DMS153 treated with DMSO at 0.1 percent for 48 hours (cell line): ENCODE measurements around the gene TRIM24.
"Not testable (repeated sequence)": the region's sequence is repeated elsewhere in the genome, so short reads cannot be mapped to it uniquely, and the experiment has no call there.

ENCODE experiments used
- DNase-seq: peaks from one replicate; lab custom pipeline; 2025; ENCODE audit not compliant: unreplicated experiment; lab: John Stamatoyannopoulos, UW

Gene TRIM24

GRCh38 chr7:138525757-138526156 lies 65.7 kb downstream of the TRIM24 start:
- no peak for DNase-seq

- no peak for DNase-seq
These were observed 67.7 kb downstream of the TRIM24 start for GRCh38 chr7:138527746-138528223.

DNA sequence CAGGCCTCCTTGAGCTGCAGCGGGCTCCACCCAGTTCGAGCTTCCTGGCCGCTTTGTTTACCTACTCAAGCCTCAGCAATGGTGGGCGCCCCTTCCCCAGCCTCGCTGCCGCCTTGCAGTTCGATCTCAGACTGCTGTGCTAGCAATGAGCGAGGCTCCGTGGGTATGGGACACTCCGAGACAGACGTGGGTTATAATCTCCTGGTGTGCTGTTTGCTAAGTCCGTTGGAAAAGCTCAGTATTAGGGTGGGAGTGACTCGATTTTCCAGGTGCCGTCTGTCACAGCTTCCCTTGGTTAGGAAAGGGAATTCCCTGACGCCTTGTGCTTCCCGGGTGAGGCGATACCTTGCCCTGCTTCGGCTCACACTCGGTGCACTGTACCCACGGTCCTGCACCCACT lies 76.8 kb downstream of the TRIM24 start:
- DNase-seq = not testable (repeated sequence)

- DNase-seq = no peak
These were observed 78.5 kb downstream of the TRIM24 start for GRCh38 chr7:138538518-138538917.

- DNase-seq = no peak
These were observed 79.1 kb downstream of the TRIM24 start for GRCh38 chr7:138538997-138539644.

GRCh38 chr7:138542183-138542582 lies 82.1 kb downstream of the TRIM24 start:
- no peak for DNase-seq

DNA sequence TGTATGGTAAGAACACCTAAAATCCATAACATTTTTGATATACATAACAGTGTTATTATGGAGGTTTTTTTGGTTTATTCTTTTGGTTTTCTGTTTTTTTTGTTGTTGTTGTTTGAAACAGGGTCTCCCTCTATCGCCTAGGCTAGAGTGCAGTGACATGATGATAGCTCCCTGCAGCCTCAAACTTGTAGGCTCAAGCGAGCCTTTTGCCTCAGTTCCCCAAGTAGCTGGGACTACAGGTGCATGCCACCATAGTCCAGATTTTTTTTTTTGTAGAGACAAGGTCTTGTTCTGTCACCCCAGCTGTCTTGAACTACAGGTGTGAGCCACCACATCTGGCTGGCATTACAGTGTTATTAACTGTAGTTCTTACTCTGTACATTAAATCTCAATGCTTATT lies 83.7 kb downstream of the TRIM24 start:
- DNase-seq = no peak

GRCh38 chr7:138545123-138545522 lies 85.1 kb downstream of the TRIM24 start:
- no peak for DNase-seq

GRCh38 chr7:138546064-138546619 lies 86.1 kb downstream of the TRIM24 start:
- no peak for DNase-seq

GRCh38 chr7:138546829-138547228 lies 86.8 kb downstream of the TRIM24 start:
- DNase-seq = no peak

DNA sequence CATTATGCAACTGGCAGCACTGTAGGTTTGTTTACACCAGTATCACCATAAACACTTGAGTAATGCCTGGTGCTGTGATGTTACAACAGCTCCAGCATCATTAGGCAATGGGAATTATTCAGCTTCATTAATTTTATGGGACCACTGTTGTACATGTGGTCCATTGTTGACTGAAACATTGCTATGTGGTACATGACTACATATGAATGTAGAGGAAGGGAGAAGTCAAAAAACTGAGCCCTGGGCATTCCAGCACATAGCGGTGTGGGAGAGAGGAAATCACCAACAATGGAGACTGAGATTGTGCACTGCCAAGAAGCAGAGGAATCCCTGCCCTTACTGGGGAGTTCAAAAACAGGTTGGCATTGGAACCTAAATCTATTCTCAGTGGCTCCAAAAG lies 89.0 kb downstream of the TRIM24 start:
- DNase-seq = no peak

DNA sequence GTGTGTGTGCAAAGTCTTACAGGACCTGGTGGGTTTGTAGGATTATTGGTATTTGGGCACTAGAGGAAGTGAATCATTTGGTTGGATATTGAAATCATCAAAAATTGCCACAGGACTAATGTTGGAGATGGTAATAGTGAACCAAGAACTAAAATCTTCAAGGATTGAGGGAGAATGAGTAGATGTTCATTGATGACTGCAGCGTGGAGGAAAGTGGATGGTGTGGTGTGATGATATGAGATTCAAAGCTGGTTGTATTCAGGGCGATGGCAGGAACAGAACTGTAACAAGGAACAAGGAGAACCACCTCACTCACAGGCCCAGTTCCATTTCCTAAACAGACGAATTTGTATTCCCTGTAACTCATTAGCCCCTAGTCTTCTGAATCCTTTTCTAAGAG lies 90.3 kb downstream of the TRIM24 start:
- no peak for DNase-seq

DNA sequence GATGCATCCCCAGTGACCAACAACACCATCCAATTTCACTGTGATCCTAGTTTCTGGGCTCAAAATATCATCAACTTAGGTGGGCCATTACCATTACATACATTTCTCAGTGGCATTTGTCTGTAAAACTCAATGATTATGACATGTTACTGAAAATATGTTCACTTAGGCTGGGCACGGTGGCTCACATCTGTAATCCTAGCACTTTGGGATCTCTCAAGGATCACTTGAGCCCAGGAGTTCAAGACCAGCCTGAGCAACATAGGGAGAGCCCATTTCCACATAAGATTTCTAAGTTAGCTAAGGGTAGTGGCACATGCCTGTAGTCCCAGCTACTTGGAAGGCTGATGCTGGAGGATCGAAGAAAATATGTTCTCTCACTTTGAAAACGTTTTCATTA lies 91.0 kb downstream of the TRIM24 start:
- no peak for DNase-seq

DNA sequence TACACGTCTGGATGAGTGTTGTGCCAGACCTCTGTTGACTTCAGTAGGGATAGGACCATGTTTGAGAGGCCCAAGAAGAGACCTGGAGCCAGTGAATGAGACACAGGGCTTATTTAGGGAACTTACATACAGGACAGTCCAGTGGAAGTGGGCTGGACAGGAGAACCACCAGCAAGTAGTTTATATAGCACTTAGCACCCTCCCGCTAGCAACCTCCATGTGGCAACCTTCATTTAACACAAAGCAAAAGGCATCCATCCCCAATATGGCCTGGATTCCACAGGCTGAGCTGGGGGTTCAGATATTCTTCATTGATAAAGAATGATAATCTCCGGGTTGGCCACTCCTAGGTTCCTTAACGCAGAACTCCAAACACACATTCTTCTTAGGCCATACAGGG lies 93.7 kb downstream of the TRIM24 start:
- DNase-seq = no peak

- DNase-seq = no peak
These were observed 94.6 kb downstream of the TRIM24 start for GRCh38 chr7:138554674-138555073.

- DNase-seq = no peak
These were observed 95.6 kb downstream of the TRIM24 start for GRCh38 chr7:138555684-138556083.

GRCh38 chr7:138556771-138557484 lies 96.9 kb downstream of the TRIM24 start:
- DNase-seq = no peak

DNA sequence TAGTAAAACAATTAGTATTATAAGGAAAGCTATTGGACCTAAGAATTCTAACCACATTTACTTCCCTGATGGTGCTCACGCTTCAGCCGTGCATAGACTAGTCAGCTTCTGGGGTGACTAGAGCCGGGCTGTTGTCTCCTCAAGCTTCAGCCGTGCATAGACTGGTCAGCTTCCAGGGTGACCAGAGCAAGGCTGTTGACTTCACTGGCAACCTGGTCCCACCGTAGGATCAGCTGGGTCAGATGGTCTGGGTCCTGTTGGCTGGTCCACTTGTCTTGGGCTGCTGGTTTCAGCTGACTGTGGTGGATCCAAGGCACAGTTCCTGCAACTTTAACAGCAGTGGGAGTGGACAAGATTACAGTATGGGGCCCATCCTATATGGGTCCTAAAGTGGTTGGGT lies 99.4 kb downstream of the TRIM24 start:
- DNase-seq = no peak

GRCh38 chr7:138563808-138564207 lies 103.7 kb downstream of the TRIM24 start:
- DNase-seq = no peak

GRCh38 chr7:138564365-138564764 lies 104.3 kb downstream of the TRIM24 start:
- no peak for DNase-seq

DNA sequence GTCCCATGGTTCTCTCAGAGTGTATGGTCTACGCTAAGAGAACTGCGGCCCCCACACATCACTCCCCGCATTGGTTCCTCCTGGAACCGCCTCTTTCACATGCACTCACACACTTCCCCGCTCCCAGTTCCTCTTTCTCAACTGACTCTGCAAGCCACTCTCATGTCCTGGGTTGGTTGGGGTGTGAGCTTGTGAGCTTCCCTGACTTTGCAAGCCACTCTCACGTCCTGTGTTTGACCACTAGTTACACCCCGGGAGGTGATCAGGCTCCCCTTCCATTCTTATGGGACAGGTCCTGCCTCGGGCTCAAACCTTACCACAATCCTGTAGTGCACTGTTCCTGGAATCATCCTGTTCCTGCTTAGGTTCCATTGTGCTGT lies 105.0 kb downstream of the TRIM24 start:
- DNase-seq = no peak

DNA sequence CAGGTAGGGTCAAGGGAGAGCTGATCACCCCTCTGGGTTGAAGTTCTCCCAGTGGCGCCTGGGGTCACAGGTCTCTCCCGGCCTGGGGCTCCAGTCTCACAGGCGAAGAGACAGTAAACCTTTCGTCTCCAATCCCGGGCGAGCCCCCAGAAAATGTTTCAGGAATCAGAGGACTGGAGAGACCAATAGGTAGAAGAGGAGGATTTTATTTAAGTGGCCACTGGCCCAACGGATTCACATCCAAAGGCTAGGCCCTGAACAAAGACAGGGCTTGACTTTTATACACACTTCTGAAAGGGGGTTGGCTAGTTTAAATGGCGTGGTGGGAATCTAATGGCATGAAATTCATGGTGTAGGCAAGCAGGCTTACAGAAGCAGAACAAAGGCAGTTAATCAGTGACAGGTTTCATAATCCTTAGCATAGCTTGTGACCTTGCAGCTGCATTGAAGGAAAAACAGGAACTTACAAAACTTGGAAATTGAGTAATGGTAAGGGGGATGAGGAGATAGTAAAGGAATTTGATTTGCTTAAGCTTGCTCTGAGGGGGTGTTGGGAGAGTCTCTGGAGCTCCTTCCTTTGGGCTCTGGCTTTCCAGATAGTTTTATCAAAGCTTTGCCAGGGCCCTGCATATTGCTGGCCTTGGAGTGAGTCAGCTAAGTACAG lies 105.5 kb downstream of the TRIM24 start:
- no peak for DNase-seq
